GM12801 (cell line): Measurements from ENCODE around the gene FAH.

Source experiments
- CTCF ChIP-seq: IDR thresholded peaks from one replicate; pipeline ENCODE4 v1.5.1; 2011; ENCODE audit warnings: control low read depth; ENCODE audit not compliant: insufficient read length; ENCODE audit errors: extremely low read depth

The FAH gene

GRCh38 chr15:80110920-80111319 is 41.9 kb upstream of the FAH start:
- TF ChIP-seq CTCF = no peak

- TF ChIP-seq CTCF = no peak
These were observed 38.7 kb upstream of the FAH start for GRCh38 chr15:80114114-80114513.

GRCh38 chr15:80115021-80115420 is 37.8 kb upstream of the FAH start:
- TF ChIP-seq CTCF = no peak

GRCh38 chr15:80118956-80119355 is 33.8 kb upstream of the FAH start:
- no peak for TF ChIP-seq CTCF

GRCh38 chr15:80120636-80121035 is 32.2 kb upstream of the FAH start:
- no peak for TF ChIP-seq CTCF

GRCh38 chr15:80121546-80121945 is 31.3 kb upstream of the FAH start:
- TF ChIP-seq CTCF = no peak

DNA sequence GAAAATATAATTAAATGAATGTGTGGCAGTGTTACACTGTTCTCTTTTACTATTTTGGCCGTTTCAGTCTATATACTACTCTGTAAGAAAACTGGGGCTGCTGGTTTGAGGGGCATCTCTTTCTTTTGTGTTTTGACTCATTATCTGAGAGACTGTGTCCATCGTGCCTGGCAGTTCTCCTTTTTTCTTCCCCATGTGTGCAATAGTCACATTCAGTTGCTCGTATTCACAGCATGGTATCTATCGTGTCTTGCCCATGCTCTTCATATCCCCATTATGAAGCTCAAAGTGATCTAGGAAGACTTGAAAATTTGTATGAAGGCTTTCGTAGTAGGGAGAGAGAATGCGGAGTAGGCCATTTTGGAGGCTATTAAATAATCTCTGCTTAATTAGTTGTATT is 29.8 kb upstream of the FAH start:
- no peak for TF ChIP-seq CTCF

DNA sequence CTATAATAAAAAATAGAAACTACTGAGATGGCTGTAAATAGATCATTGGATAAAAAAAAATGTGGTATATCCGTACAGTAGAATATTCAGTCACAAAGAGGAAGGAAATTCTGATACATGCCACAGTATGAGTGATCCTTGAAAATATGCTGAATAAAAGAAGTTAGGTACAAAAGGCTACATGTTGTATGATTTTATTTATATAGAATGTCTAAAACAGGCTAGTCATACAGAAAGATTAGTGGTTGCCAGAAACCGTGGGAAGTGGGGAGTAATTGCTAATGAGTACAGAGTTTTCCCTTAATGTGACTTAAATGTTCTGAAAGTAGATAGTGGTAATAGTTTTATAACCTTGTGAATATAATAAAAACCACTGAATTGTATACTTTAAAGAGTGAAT is 24.9 kb upstream of the FAH start:
- TF ChIP-seq CTCF = no peak
